HepG2 (cell line): ENCODE results near the gene PRPSAP1. TPM values are rescaled to one million over a fixed set of nuclear protein-coding genes. Genes with fewer than 3 reads are reported as not detected.

ENCODE experiments used
- CHD2 ChIP-seq: IDR thresholded peaks from 2 replicates; pipeline ENCODE4 v1.6.1; 2011; ENCODE audit warnings: low read depth, low read length, improper control_type of control experiment
- FOXJ3 ChIP-seq: sonication (generic); formaldehyde crosslinking; IDR thresholded peaks from 2 replicates; pipeline ENCODE4 v1.4.0; 2020; ENCODE audit warnings: missing genetic modification reagents, mild to moderate bottlenecking, borderline replicate concordance
- KDM5A ChIP-seq: fragments of 200-600 bp; sonication (generic); IDR thresholded peaks from 2 replicates; pipeline ENCODE4 v1.7.0; 2018; ENCODE audit warnings: antibody characterized with exemption, mild to moderate bottlenecking, low read length, borderline replicate concordance
- MYC ChIP-seq: sonication (generic); formaldehyde crosslinking; IDR thresholded peaks from 2 replicates; pipeline ENCODE4 v1.9.0; 2021; ENCODE audit warnings: missing genetic modification reagents, borderline replicate concordance
- NCOA2 ChIP-seq: sonication (generic); formaldehyde crosslinking; IDR thresholded peaks from 2 replicates; pipeline ENCODE4 v1.8.0; 2022; ENCODE audit warnings: inconsistent platforms
- PAX8 ChIP-seq: sonication (generic); formaldehyde crosslinking; IDR thresholded peaks from 2 replicates; pipeline ENCODE4 v1.8.0; 2022; ENCODE audit warnings: mild to moderate bottlenecking, missing genetic modification reagents, borderline replicate concordance
- POLR2G ChIP-seq: fragments of 200-400 bp; formaldehyde crosslinking; IDR thresholded peaks from 2 replicates; pipeline ENCODE4 v1.6.1; 2018; ENCODE audit warnings: mild to moderate bottlenecking, low read depth, low read length, moderate library complexity
- PPARG ChIP-seq: conservative IDR thresholded peaks from 2 replicates; pipeline ENCODE4 v1.6.1; 2016; ENCODE audit warnings: missing biosample characterization, missing genetic modification reagents
- RNF2 ChIP-seq: fragments of 450-650 bp; conservative IDR thresholded peaks from 2 replicates; pipeline ENCODE4 v1.6.1; 2016; ENCODE audit warnings: low read depth
- SIN3B ChIP-seq: fragments of 150-350 bp; IDR thresholded peaks from 2 replicates; pipeline ENCODE4 v1.6.1; 2014; ENCODE audit warnings: low read length
- YY1 ChIP-seq: IDR thresholded peaks from 2 replicates; pipeline ENCODE4 v1.6.1; 2011; ENCODE audit warnings: low read length, low read depth, moderate library complexity, mild to moderate bottlenecking; ENCODE audit not compliant: insufficient read depth, insufficient replicate concordance
- ZBTB25 ChIP-seq: IDR thresholded peaks from 2 replicates; pipeline ENCODE4 v1.6.1; 2018; ENCODE audit warnings: missing genetic modification reagents
- ZBTB34 ChIP-seq: sonication (generic); formaldehyde crosslinking; IDR thresholded peaks from 2 replicates; pipeline ENCODE4 v1.8.0; 2022; ENCODE audit warnings: mild to moderate bottlenecking, missing genetic modification reagents
- ZNF770 ChIP-seq: sonication (generic); formaldehyde crosslinking; IDR thresholded peaks from 2 replicates; pipeline ENCODE4 v1.5.0; 2020; ENCODE audit warnings: mild to moderate bottlenecking, missing genetic modification reagents
- ZSCAN21 ChIP-seq: sonication (generic); formaldehyde crosslinking; IDR thresholded peaks from 2 replicates; pipeline ENCODE4 v1.8.0; 2022; ENCODE audit warnings: mild to moderate bottlenecking, missing genetic modification reagents, moderate library complexity, borderline replicate concordance
- polyA plus RNA-seq, 8 experiments: library from polyadenylated mRNA; depleted of rRNA in 3 of 8; stranded (reverse) in 7 of 8; unstranded in 1 of 8; fragments of >200 nt; fragmentation: Illumina TruSeq in 4 of 8; extraction: Trizol in 4 of 8; gene quantifications; 2 replicates each; pipeline versions ENCODE4 v1.2.1 to v1.2.3, GENCODE V29; 2011 to 2016; ENCODE audit warnings: low read depth in 4 of 8, missing spikeins in 1 of 8, mixed read lengths in 1 of 8; ENCODE audit not compliant: insufficient read depth in 1 of 8
- total RNA-seq, 5 experiments: library from RNA; depleted of rRNA; stranded (reverse); fragments of >200 nt; fragmentation: Illumina TruSeq; extraction: Trizol; gene quantifications; 2 replicates each; pipeline ENCODE4 v1.2.3, GENCODE V29; 2016; ENCODE audit warnings: low read depth in 1 of 5
- TF ChIP-seq, protein P1 (sequence below): sonication (generic); formaldehyde crosslinking; conservative IDR thresholded peaks from 2 replicates; pipeline ENCODE4 v1.5.0; 2020; ENCODE audit warnings: missing genetic modification reagents
- TF ChIP-seq, protein P2 (sequence below): sonication (generic); formaldehyde crosslinking; IDR thresholded peaks from 2 replicates; pipeline ENCODE4 v1.5.1; 2020; ENCODE audit warnings: missing genetic modification reagents, mild to moderate bottlenecking, borderline replicate concordance
- TF ChIP-seq, protein P3 (sequence below): sonication (generic); formaldehyde crosslinking; IDR thresholded peaks from 2 replicates; pipeline ENCODE4 v1.8.0; 2022; ENCODE audit warnings: mild to moderate bottlenecking, missing genetic modification reagents, moderate library complexity

Gene PRPSAP1
- total and polyA plus RNA-seq, 2 of the 13 experiments (the other 11 are each of a cell fraction or from before 2014, with no cell fraction given): 91.1 to 314 TPM

DNA sequence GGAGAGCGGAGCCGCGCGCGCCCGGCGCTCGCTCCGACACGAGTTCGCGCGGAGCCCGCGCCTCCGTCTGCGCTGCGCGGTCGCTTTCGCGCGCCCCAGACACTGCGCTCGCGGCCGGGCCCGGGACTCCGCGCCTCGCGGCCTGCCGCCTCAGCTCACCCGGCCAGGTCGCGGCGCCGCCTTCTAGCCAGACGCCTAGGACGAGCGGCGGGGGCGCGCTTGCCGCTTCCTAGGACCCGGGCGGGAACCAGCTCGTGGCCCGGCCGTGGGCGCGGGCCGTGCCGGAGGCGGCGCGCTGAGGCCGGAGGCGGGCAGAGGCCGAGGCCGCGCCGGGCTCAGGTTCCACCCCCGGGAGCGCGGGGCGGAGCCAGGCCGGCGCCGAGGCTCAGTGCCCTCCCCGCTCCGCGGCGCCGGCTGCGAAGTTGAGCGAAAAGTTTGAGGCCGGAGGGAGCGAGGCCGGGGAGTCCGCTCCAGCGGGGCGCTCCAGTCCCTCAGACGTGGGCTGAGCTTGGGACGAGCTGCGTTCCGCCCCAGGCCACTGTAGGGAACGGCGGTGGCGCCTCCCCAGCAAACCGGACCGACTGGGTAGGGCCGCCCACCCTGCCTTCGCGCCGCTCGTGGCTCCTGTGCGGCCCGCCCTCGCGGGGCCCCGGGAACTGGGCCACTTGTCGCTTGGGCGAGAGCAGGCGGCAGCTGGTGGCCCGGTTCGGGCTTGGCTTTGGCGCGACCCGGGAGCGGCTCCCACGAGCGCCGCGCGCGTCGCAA is 30.7 kb upstream of the PRPSAP1 start, which contains the start of gene SPHK1 (continued):
- TF ChIP-seq NCOA2 (CRISPR knock-in tag) (peak; percentile 27; the same call in 1 of the 2 replicates), ZBTB34 (CRISPR knock-in tag) (0 out of 2 replicates have a peak, but pooled peaks have one; percentile 77), PAX8 (0 out of 2 replicates have a peak, but pooled peaks have one; percentile 6), ZSCAN21 (peak; percentile 78), CHD2 (no peak), YY1 (no peak), SIN3B (no peak), KDM5A (no peak), RNF2 (no peak; the same call in 1 of the 2 replicates), ZBTB25 (CRISPR knock-in tag) (peak; percentile 17; the same call in 1 of the 2 replicates), PPARG (no peak; the same call in 1 of the 2 replicates), ZNF770 (CRISPR knock-in tag) (peak; percentile 97), FOXJ3 (CRISPR knock-in tag) (no peak), POLR2G (peak; percentile 80), MYC (CRISPR knock-in tag) (peak; percentile 48)
- TF ChIP-seq, protein P1, sequence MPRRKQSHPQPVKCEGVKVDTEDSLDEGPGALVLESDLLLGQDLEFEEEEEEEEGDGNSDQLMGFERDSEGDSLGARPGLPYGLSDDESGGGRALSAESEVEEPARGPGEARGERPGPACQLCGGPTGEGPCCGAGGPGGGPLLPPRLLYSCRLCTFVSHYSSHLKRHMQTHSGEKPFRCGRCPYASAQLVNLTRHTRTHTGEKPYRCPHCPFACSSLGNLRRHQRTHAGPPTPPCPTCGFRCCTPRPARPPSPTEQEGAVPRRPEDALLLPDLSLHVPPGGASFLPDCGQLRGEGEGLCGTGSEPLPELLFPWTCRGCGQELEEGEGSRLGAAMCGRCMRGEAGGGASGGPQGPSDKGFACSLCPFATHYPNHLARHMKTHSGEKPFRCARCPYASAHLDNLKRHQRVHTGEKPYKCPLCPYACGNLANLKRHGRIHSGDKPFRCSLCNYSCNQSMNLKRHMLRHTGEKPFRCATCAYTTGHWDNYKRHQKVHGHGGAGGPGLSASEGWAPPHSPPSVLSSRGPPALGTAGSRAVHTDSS (CRISPR knock-in tag): no peak
- TF ChIP-seq, protein P2, sequence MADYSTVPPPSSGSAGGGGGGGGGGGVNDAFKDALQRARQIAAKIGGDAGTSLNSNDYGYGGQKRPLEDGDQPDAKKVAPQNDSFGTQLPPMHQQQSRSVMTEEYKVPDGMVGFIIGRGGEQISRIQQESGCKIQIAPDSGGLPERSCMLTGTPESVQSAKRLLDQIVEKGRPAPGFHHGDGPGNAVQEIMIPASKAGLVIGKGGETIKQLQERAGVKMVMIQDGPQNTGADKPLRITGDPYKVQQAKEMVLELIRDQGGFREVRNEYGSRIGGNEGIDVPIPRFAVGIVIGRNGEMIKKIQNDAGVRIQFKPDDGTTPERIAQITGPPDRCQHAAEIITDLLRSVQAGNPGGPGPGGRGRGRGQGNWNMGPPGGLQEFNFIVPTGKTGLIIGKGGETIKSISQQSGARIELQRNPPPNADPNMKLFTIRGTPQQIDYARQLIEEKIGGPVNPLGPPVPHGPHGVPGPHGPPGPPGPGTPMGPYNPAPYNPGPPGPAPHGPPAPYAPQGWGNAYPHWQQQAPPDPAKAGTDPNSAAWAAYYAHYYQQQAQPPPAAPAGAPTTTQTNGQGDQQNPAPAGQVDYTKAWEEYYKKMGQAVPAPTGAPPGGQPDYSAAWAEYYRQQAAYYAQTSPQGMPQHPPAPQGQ: 0 out of 2 replicates have a peak, but pooled peaks have one; percentile 41
- TF ChIP-seq, protein P3, sequence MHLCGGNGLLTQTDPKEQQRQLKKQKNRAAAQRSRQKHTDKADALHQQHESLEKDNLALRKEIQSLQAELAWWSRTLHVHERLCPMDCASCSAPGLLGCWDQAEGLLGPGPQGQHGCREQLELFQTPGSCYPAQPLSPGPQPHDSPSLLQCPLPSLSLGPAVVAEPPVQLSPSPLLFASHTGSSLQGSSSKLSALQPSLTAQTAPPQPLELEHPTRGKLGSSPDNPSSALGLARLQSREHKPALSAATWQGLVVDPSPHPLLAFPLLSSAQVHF: peak; percentile 82
